GM12875 (cell line): Measurements from ENCODE around the gene XPO1.
"Not testable (repeated sequence)": the region's sequence is repeated elsewhere in the genome, so short reads cannot be mapped to it uniquely, and the experiment has no call there.

Experiments used
- H3K4me3 ChIP-seq: one replicate; pipeline ENCODE4 v1.5.1; 2011; ENCODE audit warnings: low read depth, low read length, control low read depth
- CTCF ChIP-seq: IDR thresholded peaks from 2 replicates; pipeline ENCODE4 v1.5.1; 2011; ENCODE audit warnings: low read depth, mild to moderate bottlenecking, control low read depth, inconsistent platforms, low read length, moderate library complexity, borderline replicate concordance; ENCODE audit not compliant: insufficient read depth

Gene XPO1

GRCh38 chr2:61562615-61563014 is 24.5 kb upstream of the XPO1 start:
- no peak overlapping the region for H3K4me3 ChIP-seq
- no peak for TF ChIP-seq CTCF

GRCh38 chr2:61558160-61558559 is 20.0 kb upstream of the XPO1 start:
- TF ChIP-seq CTCF: no peak

GRCh38 chr2:61557381-61557780 is 19.2 kb upstream of the XPO1 start:
- no peak for TF ChIP-seq CTCF
- H3K4me3 ChIP-seq: no peak overlapping the region

More at GRCh38 chr2:61558160-61558559, 20.0 kb upstream of the XPO1 start:
- no peak overlapping the region for H3K4me3 ChIP-seq

DNA sequence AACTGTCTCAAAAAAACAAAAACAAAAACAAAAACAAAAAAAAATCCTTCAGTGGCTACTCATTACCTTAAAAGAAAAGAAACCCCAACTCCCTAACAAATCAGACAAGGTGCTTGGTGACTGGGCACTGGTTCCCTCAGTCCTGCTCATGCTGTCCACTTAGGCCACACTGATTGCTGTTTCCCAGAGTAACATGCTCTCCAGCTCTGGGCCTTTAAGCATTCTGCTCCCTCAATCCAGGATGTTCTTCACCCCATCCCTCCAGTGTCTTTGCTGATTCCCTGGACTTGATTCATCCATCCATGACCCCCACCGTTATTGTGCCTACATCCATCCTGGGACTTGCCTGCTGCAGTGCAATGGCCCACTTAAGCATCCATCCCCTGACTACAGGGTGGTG is 16.4 kb upstream of the XPO1 start:
- no peak overlapping the region for H3K4me3 ChIP-seq
- no peak for TF ChIP-seq CTCF

- no peak for TF ChIP-seq CTCF
- no peak overlapping the region for H3K4me3 ChIP-seq
Measured at GRCh38 chr2:61550375-61551209, 12.4 kb upstream of the XPO1 start.

DNA sequence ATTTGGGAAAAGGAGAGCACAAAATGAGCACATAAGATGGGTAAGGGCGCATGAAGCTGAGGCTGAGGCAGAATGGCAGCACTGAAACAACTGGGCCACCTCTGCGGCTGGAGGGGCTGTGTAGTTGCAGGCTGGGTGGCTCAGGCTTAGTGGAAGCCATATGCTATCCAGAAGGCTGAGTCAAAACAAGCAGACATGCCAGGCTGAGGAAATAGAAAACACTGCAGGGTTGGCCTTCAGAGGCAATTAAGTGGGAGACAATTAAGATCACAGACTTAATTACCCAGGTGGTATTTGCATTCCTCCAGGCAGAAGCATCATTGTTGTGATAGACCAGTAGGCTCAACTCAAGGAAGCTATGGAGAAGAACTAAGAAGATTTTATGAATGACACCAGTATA is 11.4 kb upstream of the XPO1 start:
- H3K4me3 ChIP-seq: no peak overlapping the region
- no peak for TF ChIP-seq CTCF

- H3K4me3 ChIP-seq: no peak overlapping the region
- 0 out of 2 replicates have a peak, but pooled peaks have one; percentile 15 for TF ChIP-seq CTCF
Measured at GRCh38 chr2:61543062-61543461, 4.9 kb upstream of the XPO1 start.

- H3K4me3 ChIP-seq: not testable (repeated sequence)
Measured at GRCh38 chr2:61540167-61540566, 2.0 kb upstream of the XPO1 start.
